NCI-H146 (cell line): ENCODE results near the gene DNAJC5G.
"Not testable (repeated sequence)": the region's sequence is repeated elsewhere in the genome, so short reads cannot be mapped to it uniquely, and the experiment has no call there.

Experiments
- DNase-seq: peaks from one replicate; lab custom pipeline; 2025; lab: John Stamatoyannopoulos, UW

Gene DNAJC5G

GRCh38 chr2:27255187-27255586 lies 20.0 kb upstream of the DNAJC5G start:
- DNase-seq: no peak

- no peak for DNase-seq
Measured at GRCh38 chr2:27255660-27256059, 19.6 kb upstream of the DNAJC5G start.

DNA sequence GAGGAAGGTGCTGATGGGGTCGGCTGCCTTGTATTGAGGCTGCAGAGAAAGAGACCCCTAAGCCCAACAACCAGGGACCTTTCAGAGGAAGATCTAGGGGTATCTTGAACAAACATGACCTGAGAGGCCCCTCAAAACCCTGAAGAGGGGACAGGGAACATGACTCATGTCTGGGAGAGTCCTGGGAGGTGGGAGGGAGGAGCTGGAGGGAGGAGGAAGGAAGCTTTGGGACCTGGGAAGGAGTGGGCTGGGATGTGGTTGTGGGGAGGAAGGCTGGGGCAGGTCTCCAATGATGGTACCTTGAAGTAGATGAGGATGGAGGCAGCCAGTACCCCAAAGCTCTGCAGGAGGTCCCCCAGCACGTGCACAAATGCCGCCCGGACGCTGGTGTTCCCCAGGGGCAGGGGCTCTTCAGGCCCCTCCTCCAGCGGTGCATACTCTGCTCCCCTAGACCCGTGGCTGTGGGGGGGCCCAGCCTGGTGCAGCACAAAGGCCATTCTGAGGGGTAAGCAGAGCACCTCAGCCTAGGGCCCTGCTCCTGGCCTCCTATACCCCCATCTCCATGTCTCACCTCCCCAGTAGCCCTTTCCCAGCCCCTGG lies 18.3 kb upstream of the DNAJC5G start:
- no peak for DNase-seq

GRCh38 chr2:27258051-27258450 lies 17.2 kb upstream of the DNAJC5G start:
- DNase-seq: no peak

DNA sequence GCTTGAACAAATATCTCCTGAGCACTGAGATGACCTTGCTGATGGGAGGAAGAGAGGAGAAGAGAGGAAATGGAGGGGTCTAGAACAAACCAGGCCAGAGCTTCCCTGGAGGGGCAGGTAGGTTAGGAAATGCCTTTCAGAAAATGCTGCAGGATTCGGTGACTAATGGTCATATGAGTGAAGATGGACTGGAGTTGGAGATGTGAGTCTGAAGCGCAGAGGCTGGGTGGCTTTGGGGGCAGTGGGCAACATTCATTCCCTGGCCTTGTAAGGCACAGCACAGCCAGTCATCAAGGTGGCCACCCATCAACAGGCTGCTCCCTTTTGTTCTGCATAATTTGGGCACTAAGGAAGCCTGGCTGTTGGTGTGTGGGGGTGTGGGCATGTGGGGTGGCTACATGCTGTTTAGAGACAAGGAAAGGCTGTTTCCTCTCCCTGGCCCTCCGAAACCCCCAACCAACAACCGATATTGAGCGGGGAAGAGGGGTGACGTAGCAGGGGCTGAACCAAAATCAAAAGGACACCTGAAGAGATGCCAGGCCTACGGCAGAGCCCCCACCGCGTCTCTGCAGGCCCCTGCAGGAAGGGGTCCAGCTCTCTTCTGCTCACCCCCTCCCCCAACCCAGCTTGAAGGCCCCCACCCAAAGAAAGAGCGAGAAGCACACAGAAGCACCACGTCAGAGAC lies 13.8 kb upstream of the DNAJC5G start:
- DNase-seq: no peak

GRCh38 chr2:27261926-27262298 lies 13.3 kb upstream of the DNAJC5G start:
- no peak for DNase-seq

DNA sequence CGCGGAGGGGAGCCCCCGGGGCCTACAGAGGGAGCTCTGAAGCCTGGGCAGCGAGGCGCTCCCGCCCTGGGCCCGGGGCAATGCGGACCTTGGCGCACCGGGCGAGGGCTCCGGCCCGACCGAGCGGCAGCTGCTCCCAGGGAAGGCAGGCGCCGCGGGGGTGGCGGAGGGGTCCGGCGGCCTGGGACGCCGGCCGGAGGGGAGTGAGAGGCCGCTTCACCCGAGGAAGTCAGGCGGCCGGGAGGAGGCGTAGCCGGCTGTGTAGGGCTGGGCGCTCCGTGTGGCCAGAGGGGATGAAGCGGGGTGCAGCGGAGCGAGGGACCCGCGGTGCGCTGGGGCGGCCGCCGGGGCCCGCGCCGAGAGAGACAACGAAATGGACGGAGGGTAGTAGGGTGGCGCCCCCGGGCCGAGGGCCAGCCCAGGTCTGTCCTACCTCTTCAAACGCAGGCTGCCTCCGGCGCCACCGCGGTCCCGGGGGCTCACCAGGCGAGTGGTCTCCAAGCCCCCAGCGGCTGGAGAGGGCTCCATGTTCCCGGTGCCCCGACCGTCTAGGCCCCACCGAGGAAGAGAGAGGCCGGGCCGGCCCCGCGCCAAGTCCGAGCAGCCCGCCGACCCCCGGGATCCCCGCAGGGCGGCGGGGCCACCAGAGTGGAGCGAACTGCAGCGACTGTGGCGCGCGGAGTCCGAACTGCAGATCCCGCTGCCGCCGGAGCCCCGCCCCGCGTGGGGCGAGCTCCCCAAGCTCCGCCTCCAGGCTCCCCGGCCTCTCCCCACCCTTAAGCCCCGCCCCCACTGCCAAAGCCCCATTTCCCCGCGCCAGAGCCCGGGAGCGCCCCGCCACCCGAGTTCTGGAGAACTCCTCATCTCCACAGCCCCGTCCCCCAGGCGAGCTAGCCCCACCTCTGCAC lies 12.6 kb upstream of the DNAJC5G start, which contains the start of gene SLC30A3:
Gene SLC30A3, minus strand, starts transcription at position 669 of the 908 bp plus-strand sequence. Its CDS starts 141 bp downstream, at position 528.
- DNase-seq: peak; percentile 43

DNA sequence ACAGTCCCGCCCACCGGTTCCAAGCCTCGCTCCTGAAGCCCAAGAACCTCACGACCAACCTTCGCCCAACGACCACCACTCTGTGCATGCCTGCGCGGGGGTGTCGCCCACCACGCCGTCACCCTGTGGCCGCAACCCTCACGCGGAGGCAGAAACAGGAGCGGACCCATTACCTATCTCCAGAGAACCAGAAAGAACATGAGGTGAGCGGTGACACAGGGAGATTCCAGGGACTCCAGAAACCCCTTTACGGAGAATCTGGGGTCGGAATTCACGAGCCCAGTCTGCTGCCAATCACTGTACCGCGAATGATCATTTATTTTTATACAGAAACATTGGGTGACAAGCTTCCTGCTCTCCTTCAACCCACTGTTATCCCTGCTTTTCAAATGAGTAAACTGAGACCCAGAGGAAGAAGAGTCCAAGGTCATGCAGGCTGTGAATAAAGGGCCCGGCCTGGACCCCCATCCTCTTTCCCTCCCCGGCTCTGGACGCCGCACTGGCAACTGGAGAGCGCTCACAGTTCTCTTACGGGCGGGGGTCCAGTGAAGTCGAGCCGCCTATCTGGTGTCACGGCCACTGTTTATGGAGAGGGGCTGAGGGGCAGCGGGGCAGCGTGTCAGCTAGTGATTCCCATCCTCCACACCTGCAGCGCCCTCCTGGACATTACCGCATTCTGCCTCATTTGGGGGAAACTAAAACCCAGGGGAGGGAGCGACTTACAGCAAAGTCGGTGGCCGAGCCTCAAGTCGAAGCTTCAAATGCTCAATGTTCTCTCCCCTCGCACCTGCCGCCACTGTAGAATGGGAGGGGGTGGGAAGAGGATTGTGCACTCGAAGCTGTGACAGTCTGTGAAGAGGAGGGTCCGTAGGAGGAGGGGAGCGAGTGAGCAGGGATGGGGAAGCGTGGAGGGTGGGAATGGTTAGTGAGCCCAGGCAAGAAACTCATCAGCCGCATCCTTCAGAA lies 11.7 kb upstream of the DNAJC5G start:
- DNase-seq: peak; percentile 29

DNA sequence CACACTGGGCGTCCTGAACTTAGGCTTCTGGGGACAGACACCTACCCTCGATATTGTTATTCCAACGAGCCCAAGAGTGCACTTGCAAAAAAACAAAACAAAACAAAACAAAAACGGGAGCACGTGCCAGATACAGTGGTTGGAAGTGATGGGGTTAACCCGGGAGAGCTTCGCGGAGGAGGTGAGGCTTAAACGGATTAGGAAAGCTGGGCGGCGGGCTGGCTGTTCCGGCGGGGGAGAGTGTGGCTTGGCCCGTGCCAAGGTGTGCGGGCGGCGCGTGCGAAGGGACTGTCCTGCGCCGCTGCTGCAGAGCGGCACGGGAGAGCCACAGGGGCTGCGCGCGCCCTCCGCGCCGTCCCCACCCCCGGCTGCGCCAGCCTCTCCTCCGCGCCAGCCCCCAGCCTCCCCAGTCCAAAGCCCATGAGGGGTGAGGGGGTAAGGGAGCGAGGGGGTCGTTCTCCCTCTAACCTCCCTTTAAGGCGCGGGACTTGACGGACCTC lies 10.9 kb upstream of the DNAJC5G start:
- DNase-seq: peak; percentile 29

DNA sequence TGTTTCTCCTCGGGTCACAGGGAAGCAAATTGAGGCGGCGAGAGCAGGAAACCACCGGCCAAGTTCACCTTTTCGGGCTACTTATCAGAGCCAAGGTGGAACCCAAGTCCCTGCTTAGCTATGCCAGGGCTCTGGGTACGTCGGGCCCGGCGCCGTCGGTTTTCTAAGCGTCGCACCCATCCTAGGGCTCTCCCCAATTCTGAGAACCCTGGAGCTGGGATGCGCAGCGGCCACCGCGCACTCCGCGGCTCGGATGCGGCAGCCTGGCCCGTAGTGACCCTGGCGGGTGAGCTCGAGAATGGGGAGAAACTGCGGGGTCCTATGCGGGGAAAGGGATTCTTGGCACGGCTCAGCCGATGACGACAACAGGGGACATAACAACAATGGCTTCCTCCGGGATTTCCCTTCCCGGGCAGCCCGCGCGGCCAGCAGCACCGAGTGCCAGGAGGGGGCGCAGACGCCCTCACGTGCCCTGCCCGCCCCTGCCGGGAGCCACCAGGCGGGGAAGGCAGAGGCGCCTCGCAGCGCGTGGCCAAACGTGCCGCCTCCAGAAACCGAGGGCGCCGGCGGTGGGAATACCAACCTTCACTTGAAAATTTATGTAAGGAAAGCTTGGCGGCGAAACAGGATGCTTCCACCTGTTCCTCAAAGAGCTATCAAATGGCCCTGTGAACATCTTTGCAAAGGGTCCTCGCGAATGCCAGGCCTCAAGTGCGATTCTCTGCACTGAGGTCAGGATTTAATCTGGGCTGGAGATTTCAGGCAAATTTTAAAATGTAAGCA lies 10.3 kb upstream of the DNAJC5G start:
- peak; percentile 79 for DNase-seq

- no peak for DNase-seq
Measured at GRCh38 chr2:27265536-27265870, 9.7 kb upstream of the DNAJC5G start.

- not testable (repeated sequence) for DNase-seq
Measured at GRCh38 chr2:27268296-27268695, 6.9 kb upstream of the DNAJC5G start.

- DNase-seq: no peak
Measured at GRCh38 chr2:27270131-27270530, 5.1 kb upstream of the DNAJC5G start.

DNA sequence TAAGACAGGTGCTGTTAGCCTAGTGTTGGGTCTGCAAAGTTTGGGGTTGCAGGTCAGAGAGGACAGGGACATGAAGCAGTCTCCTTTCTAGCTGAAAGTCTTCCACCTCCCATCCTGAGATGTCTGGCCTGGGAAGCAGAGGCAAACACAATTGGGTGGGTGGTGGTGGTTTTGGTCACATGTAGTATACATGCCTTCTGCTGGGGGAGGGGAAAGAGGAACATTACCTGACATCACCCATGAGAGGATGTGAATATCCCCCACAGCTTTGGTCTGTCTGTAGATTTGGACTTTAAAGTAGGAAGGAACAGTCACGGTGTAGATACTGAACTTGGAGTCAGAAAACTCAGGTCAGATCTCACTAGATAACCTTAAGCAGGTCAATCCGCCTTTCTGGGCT lies 4.6 kb upstream of the DNAJC5G start:
- no peak for DNase-seq

DNA sequence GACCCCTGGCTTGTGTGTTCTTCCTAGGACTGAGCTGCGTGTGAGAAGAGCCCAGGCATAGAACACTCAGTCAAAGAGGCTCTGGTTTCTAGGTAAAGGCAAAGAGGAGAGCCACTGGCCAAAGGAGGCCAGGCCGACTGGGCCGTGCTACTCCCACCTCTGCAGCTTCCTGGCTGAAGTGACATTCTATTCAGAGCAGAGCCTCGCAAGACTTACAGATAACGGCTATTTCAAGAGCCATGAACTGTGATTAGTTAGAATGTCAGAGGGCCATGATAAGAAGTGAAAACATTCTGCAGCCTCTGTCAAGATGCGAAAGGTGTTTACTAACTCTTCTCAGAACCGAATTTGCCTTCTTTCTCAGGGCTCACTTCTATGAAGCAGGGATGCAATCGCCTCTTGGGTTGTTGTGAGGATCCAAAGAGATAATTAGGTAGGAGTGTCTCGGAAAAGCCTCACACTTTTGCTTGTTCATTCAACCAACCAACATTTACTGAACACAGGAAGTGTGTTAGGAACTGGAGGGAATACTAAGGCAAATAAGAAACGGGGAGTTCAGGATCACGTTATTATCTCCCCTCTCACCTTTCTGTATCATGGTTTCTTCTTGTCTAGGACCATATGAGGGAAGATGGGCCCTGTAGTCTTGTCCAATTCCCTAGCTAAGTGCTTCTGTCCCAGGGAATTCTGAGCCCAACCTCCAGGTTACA lies 3.4 kb upstream of the DNAJC5G start:
- DNase-seq: no peak

GRCh38 chr2:27272537-27273522 lies 2.4 kb upstream of the DNAJC5G start:
- not testable (repeated sequence) for DNase-seq

DNA sequence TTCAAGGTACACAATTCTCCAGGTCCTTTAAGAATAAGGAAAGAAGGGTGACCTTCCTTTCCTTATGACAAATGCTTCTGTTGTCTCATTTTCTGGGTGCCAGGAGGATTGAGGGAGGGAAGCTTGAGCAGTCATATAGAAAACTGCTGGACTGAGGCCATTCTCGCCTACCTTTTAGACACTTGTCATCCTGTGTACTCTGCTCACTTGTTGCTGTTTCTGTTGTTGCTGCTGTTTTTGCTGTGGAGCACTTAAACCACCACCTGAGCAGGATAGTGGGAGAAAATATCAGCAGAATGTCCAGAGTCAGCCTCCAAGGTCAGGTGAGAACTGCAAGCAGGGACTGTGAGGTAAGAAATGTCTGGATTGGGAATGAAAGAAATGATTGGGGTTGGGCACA lies 2.8 kb downstream of the DNAJC5G start:
- no peak for DNase-seq

GRCh38 chr2:27280826-27281225 lies 5.6 kb downstream of the DNAJC5G start:
- no peak for DNase-seq

GRCh38 chr2:27281442-27281841 lies 6.2 kb downstream of the DNAJC5G start:
- DNase-seq: no peak
